CD4-positive, alpha-beta T cell (primary cell): Measurements from ENCODE around the gene TFEC. TPM values are rescaled to one million over a fixed set of nuclear protein-coding genes. Genes with fewer than 3 reads are reported as not detected.
"Not testable (repeated sequence)": the region's sequence is repeated elsewhere in the genome, so short reads cannot be mapped to it uniquely, and the experiment has no call there.

Experiments used
- ATAC-seq: fragments of 200-7000 bp; cut with Tn5 transposase; one replicate; pipeline ENCODE4 v1.10.0; 2022; ENCODE audit warnings: mild to moderate bottlenecking; ENCODE audit not compliant: poor library complexity
- CTCF ChIA-PET: fragments of 350-600 bp; sonication (Branson Sonifier 250); formaldehyde crosslinking; loops from one replicate; lab custom pipeline; 2021; ENCODE audit warnings: antibody characterized with exemption, inconsistent platforms; lab: Charles Lee
- POLR2A ChIA-PET: fragments of 350-600 bp; sonication (Branson Sonifier 250); formaldehyde crosslinking; loops from one replicate; lab custom pipeline; 2021; ENCODE audit warnings: antibody characterized with exemption, inconsistent platforms; lab: Charles Lee
- DNase-seq, 14 experiments: peaks; one replicate each; pipeline ENCODE4 v3.0.0-alpha.2; 2013 to 2020; ENCODE audit warnings: mixed read lengths in 2 of 14
- H3K27ac ChIP-seq, 2 donors: one replicate each; pipeline versions ENCODE4 v1.5.1 to v1.7.0; 2013; ENCODE audit warnings: low read length in 2 of 2, low read depth in 1 of 2, mild to moderate bottlenecking in 1 of 2
- H3K27me3 ChIP-seq, 2 experiments: 1 replicate in 1 of 2; 2 replicates in 1 of 2; pipeline versions ENCODE4 v1.6.1 to v1.7.0; 2013; ENCODE audit warnings: low read length in 2 of 2, control low read depth in 1 of 2, mild to moderate bottlenecking in 1 of 2, moderate library complexity in 1 of 2; ENCODE audit not compliant: insufficient read depth in 2 of 2, control insufficient read depth in 1 of 2
- H3K36me3 ChIP-seq: one replicate; pipeline ENCODE4 v1.6.1; 2013; ENCODE audit warnings: low read length, control low read depth; ENCODE audit not compliant: insufficient read depth
- H3K4me1 ChIP-seq: one replicate; pipeline ENCODE4 v1.6.1; 2013; ENCODE audit warnings: low read length, control low read depth; ENCODE audit not compliant: insufficient read depth
- H3K4me3 ChIP-seq: one replicate; pipeline ENCODE4 v1.5.1; 2013; ENCODE audit warnings: mild to moderate bottlenecking, low read length, moderate library complexity
- H3K9me3 ChIP-seq, 2 experiments: 1 replicate in 1 of 2; 2 replicates in 1 of 2; pipeline versions ENCODE4 v1.6.1 to v1.7.0; 2013; ENCODE audit warnings: low read length in 2 of 2, mild to moderate bottlenecking in 2 of 2, control low read depth in 1 of 2, moderate library complexity in 1 of 2; ENCODE audit not compliant: control insufficient read depth in 1 of 2, insufficient read depth in 1 of 2
- H3K27ac Mint-ChIP-seq: one replicate; pipeline ENCODE4 v1.8.0; 2020; ENCODE audit warnings: mixed read lengths
- H3K27me3 Mint-ChIP-seq: one replicate; pipeline ENCODE4 v1.8.0; 2021; ENCODE audit warnings: mixed read lengths
- H3K36me3 Mint-ChIP-seq: one replicate; pipeline ENCODE4 v1.8.0; 2021; ENCODE audit warnings: low read depth, mixed read lengths
- H3K4me1 Mint-ChIP-seq: one replicate; pipeline ENCODE4 v1.8.0; 2021; ENCODE audit warnings: low read depth, mixed read lengths
- H3K4me3 Mint-ChIP-seq: one replicate; pipeline ENCODE4 v1.8.0; 2020; ENCODE audit warnings: mild to moderate bottlenecking, mixed read lengths
- H3K9me3 Mint-ChIP-seq: one replicate; pipeline ENCODE4 v1.8.0; 2020; ENCODE audit warnings: mixed read lengths
- CTCF ChIP-seq: fragments of 200-600 bp; IDR thresholded peaks from one replicate; pipeline ENCODE4 v1.8.0; 2022; ENCODE audit warnings: antibody characterized with exemption, mild to moderate bottlenecking
- intact Hi-C, 2 experiments: fragments of 100-400 bp; cut with DNase I in 1 of 2; cut with micrococcal nuclease in 1 of 2; formaldehyde crosslinking; loops; one replicate each; pipeline versions ENCODE4 v1.15.1 to v1.9.0; 2023 to 2025; cut with DNase I, micrococcal nuclease
- total RNA-seq, 174 experiments: library from RNA in 2 of 174; stranded (reverse) in 2 of 174; gene quantifications; one replicate each; pipeline ENCODE4 v1.2.3 and lab custom pipeline; 2021 to 2026

TFEC gene
- total RNA-seq, 2 experiments from 2014 or later: not detected

- Mint-ChIP-seq H3K27me3 (no peaks in the 10 kb centered on the region), H3K4me1 (no peaks in the 10 kb centered on the region), H3K36me3 (no peaks in the 10 kb centered on the region), H3K9me3 (no peaks in the 10 kb centered on the region), H3K4me3 (no peak overlapping the region), H3K27ac (no peak overlapping the region)
- H3K4me3 ChIP-seq: no peak overlapping the region
- TF ChIP-seq CTCF: no peak
- H3K27ac ChIP-seq: no peak overlapping the region
- ATAC-seq: no peak
- DNase-seq: no peak
- POLR2A ChIA-PET: no interaction called here
- H3K27me3 ChIP-seq: no peaks in the 10 kb centered on the region
- H3K9me3 ChIP-seq: no peaks in the 10 kb centered on the region
- no peaks in the 10 kb centered on the region for H3K36me3 ChIP-seq
- intact Hi-C loops: no loop called here
- CTCF ChIA-PET: no interaction called here
- H3K4me1 ChIP-seq: no peaks in the 10 kb centered on the region
Observed at GRCh38 chr7:115937960-115938359, 92.6 kb downstream of the TFEC start.

GRCh38 chr7:115933471-115933870 lies 97.1 kb downstream of the TFEC start:
- H3K27ac Mint-ChIP-seq: no peak overlapping the region
- intact Hi-C loops: no loop called here
- no peak for DNase-seq
- H3K27ac ChIP-seq: no peak overlapping the region
- no peaks in the 10 kb centered on the region for H3K9me3 Mint-ChIP-seq
- no peaks in the 10 kb centered on the region for H3K36me3 ChIP-seq
- no peaks in the 10 kb centered on the region for H3K36me3 Mint-ChIP-seq
- H3K4me1 Mint-ChIP-seq: no peaks in the 10 kb centered on the region
- H3K4me1 ChIP-seq: no peaks in the 10 kb centered on the region
- no peaks in the 10 kb centered on the region for H3K27me3 Mint-ChIP-seq
- ChIA-PET POLR2A (no interaction called here), CTCF (no interaction called here)
- no peaks in the 10 kb centered on the region for H3K9me3 ChIP-seq
- no peak for TF ChIP-seq CTCF
- H3K4me3 Mint-ChIP-seq: no peak overlapping the region
- no peak overlapping the region for H3K4me3 ChIP-seq
- no peak for ATAC-seq
- H3K27me3 ChIP-seq: no peaks in the 10 kb centered on the region

- CTCF ChIA-PET: no interaction called here
- Histone ChIP-seq H3K27ac (no peak overlapping the region), H3K27me3 (no peaks in the 10 kb centered on the region), H3K4me1 (no peaks in the 10 kb centered on the region), H3K9me3 (no peaks in the 10 kb centered on the region), H3K36me3 (no peaks in the 10 kb centered on the region), H3K4me3 (no peak overlapping the region)
- no peak for ATAC-seq
- H3K4me3 Mint-ChIP-seq: no peak overlapping the region
- no peak overlapping the region for H3K27ac Mint-ChIP-seq
- POLR2A ChIA-PET: no interaction called here
- H3K36me3 Mint-ChIP-seq: no peaks in the 10 kb centered on the region
- H3K4me1 Mint-ChIP-seq: no peaks in the 10 kb centered on the region
- no peaks in the 10 kb centered on the region for H3K9me3 Mint-ChIP-seq
- TF ChIP-seq CTCF: no peak
- no peak for DNase-seq
- intact Hi-C loops: no loop called here
- H3K27me3 Mint-ChIP-seq: no peaks in the 10 kb centered on the region
Observed at GRCh38 chr7:115932880-115933279, 97.7 kb downstream of the TFEC start.

- CTCF ChIA-PET, H3K27ac ChIP-seq, H3K27me3 Mint-ChIP-seq, DNase-seq, POLR2A ChIA-PET, H3K4me3 Mint-ChIP-seq, H3K9me3 ChIP-seq, ATAC-seq, intact Hi-C loops, H3K27ac Mint-ChIP-seq, H3K27me3 ChIP-seq, H3K9me3 Mint-ChIP-seq, H3K4me1 ChIP-seq, H3K36me3 Mint-ChIP-seq, H3K36me3 ChIP-seq, H3K4me3 ChIP-seq, H3K4me1 Mint-ChIP-seq: not testable (repeated sequence)
Observed at GRCh38 chr7:115930184-115930583, 100.4 kb downstream of the TFEC start.

- H3K36me3 ChIP-seq, H3K9me3 ChIP-seq, H3K4me1 ChIP-seq, H3K9me3 Mint-ChIP-seq, H3K4me3 ChIP-seq, H3K27me3 ChIP-seq, H3K27ac Mint-ChIP-seq, H3K36me3 Mint-ChIP-seq, H3K4me1 Mint-ChIP-seq, CTCF ChIA-PET, DNase-seq, ATAC-seq, H3K27ac ChIP-seq, POLR2A ChIA-PET, H3K27me3 Mint-ChIP-seq, H3K4me3 Mint-ChIP-seq, intact Hi-C loops: not testable (repeated sequence)
Observed at GRCh38 chr7:115929736-115930135, 100.8 kb downstream of the TFEC start.
